Mesenchymal stem cell (in vitro differentiated cells and primary cell): ENCODE results near the gene CLEC16A.
A peak's percentile ranks its signal among the peaks of the same experiment; 100 is the strongest.

ENCODE experiments used
- DNase-seq: peaks from one replicate; pipeline ENCODE4 v3.0.0-alpha.2; 2013
- H2AFZ ChIP-seq: one replicate; pipeline ENCODE4 v1.6.1; 2013; ENCODE audit warnings: low read depth, mild to moderate bottlenecking, control low read depth, inconsistent platforms, low read length, moderate library complexity
- H2AK5ac ChIP-seq: 2 replicates; pipeline ENCODE4 v1.6.1; 2013; ENCODE audit warnings: low read length, moderate library complexity, mild to moderate bottlenecking, inconsistent platforms; ENCODE audit not compliant: severe bottlenecking
- H2BK120ac ChIP-seq: one replicate; pipeline ENCODE4 v1.6.1; 2013; ENCODE audit warnings: low read depth, mild to moderate bottlenecking, inconsistent platforms, low read length, moderate library complexity
- H2BK12ac ChIP-seq, 2 experiments: one replicate each; pipeline ENCODE4 v1.6.1; 2013; ENCODE audit warnings: inconsistent platforms in 2 of 2, low read length in 2 of 2, mild to moderate bottlenecking in 2 of 2, moderate library complexity in 2 of 2, control low read depth in 1 of 2
- H2BK15ac ChIP-seq: one replicate; pipeline ENCODE4 v1.6.1; 2013; ENCODE audit warnings: mild to moderate bottlenecking, low read depth, inconsistent platforms; ENCODE audit not compliant: poor library complexity, severe bottlenecking
- H2BK5ac ChIP-seq: 2 replicates; pipeline ENCODE4 v1.6.1; 2013; ENCODE audit warnings: low read depth, mild to moderate bottlenecking, low read length, control low read depth, inconsistent platforms; ENCODE audit not compliant: poor library complexity, severe bottlenecking
- H3K14ac ChIP-seq, 2 experiments: one replicate each; pipeline ENCODE4 v1.6.1; 2013; ENCODE audit warnings: inconsistent platforms in 2 of 2, low read length in 2 of 2, control low read depth in 1 of 2, mild to moderate bottlenecking in 1 of 2, moderate library complexity in 1 of 2
- H3K18ac ChIP-seq, 2 experiments: one replicate each; pipeline ENCODE4 v1.6.1; 2013; ENCODE audit warnings: inconsistent platforms in 2 of 2, low read length in 2 of 2, control low read depth in 1 of 2, low read depth in 1 of 2, mild to moderate bottlenecking in 1 of 2
- H3K23ac ChIP-seq, 2 experiments: one replicate each; pipeline ENCODE4 v1.6.1; 2013; ENCODE audit warnings: inconsistent platforms in 2 of 2, low read length in 2 of 2, mild to moderate bottlenecking in 2 of 2, moderate library complexity in 2 of 2, control low read depth in 1 of 2
- H3K27ac ChIP-seq: 2 replicates; pipeline ENCODE4 v1.5.1; 2013; ENCODE audit warnings: mild to moderate bottlenecking, moderate library complexity, low read length, control low read depth, inconsistent platforms; ENCODE audit not compliant: poor library complexity, severe bottlenecking
- H3K27me3 ChIP-seq, 2 experiments: 2 replicates each; pipeline versions ENCODE4 v1.6.1 to v1.7.0; 2013; ENCODE audit warnings: low read length in 2 of 2, mild to moderate bottlenecking in 2 of 2, moderate library complexity in 2 of 2, control low read depth in 1 of 2, inconsistent platforms in 1 of 2; ENCODE audit not compliant: control insufficient read depth in 1 of 2, insufficient read depth in 1 of 2
- H3K36me3 ChIP-seq, 2 experiments: 2 replicates each; pipeline versions ENCODE4 v1.6.1 to v1.7.0; 2013; ENCODE audit warnings: low read length in 2 of 2, control low read depth in 1 of 2, inconsistent platforms in 1 of 2, low read depth in 1 of 2, mild to moderate bottlenecking in 1 of 2; ENCODE audit not compliant: insufficient read depth in 2 of 2, control insufficient read depth in 1 of 2
- H3K4ac ChIP-seq, 2 experiments: one replicate each; pipeline ENCODE4 v1.6.1; 2013; ENCODE audit warnings: inconsistent platforms in 2 of 2, low read length in 2 of 2, mild to moderate bottlenecking in 2 of 2, moderate library complexity in 2 of 2, control low read depth in 1 of 2, low read depth in 1 of 2
- H3K4me1 ChIP-seq: 2 replicates; pipeline ENCODE4 v1.6.1; 2013; ENCODE audit warnings: low read depth, low read length, control low read depth; ENCODE audit not compliant: control insufficient read depth, insufficient read depth
- H3K4me2 ChIP-seq: 2 replicates; pipeline ENCODE4 v1.6.1; 2013; ENCODE audit warnings: low read length, mild to moderate bottlenecking, inconsistent platforms; ENCODE audit not compliant: poor library complexity, severe bottlenecking
- H3K4me3 ChIP-seq, 2 experiments: 2 replicates each; pipeline versions ENCODE4 v1.5.1 to v1.7.0; 2013; ENCODE audit warnings: low read length in 2 of 2, mild to moderate bottlenecking in 2 of 2, control low read depth in 1 of 2, low read depth in 1 of 2; ENCODE audit not compliant: insufficient read depth in 1 of 2
- H3K79me1 ChIP-seq: replicated peaks from 2 replicates; pipeline ENCODE4 v1.6.1; 2013; ENCODE audit warnings: mild to moderate bottlenecking, control low read depth, low read length, inconsistent platforms; ENCODE audit not compliant: poor library complexity, severe bottlenecking
- H3K9ac ChIP-seq: 2 replicates; pipeline ENCODE4 v1.7.0; 2013; ENCODE audit warnings: mild to moderate bottlenecking, low read length, moderate library complexity
- H3K9me3 ChIP-seq: 2 replicates; pipeline ENCODE4 v1.7.0; 2013; ENCODE audit warnings: mild to moderate bottlenecking, low read length; ENCODE audit not compliant: control insufficient read depth
- H4K8ac ChIP-seq: one replicate; pipeline ENCODE4 v1.6.1; 2013; ENCODE audit warnings: inconsistent platforms, mild to moderate bottlenecking, low read length, moderate library complexity
- H4K91ac ChIP-seq: one replicate; pipeline ENCODE4 v1.6.1; 2013; ENCODE audit warnings: mild to moderate bottlenecking, low read length, inconsistent platforms
- WGBS: methylation state at CpG from one replicate; pipeline ENCODE4 v1.1.7; 2013; ENCODE audit warnings: mixed read lengths; 5-methylcytosine and 5-hydroxymethylcytosine counted together

The CLEC16A gene

DNA sequence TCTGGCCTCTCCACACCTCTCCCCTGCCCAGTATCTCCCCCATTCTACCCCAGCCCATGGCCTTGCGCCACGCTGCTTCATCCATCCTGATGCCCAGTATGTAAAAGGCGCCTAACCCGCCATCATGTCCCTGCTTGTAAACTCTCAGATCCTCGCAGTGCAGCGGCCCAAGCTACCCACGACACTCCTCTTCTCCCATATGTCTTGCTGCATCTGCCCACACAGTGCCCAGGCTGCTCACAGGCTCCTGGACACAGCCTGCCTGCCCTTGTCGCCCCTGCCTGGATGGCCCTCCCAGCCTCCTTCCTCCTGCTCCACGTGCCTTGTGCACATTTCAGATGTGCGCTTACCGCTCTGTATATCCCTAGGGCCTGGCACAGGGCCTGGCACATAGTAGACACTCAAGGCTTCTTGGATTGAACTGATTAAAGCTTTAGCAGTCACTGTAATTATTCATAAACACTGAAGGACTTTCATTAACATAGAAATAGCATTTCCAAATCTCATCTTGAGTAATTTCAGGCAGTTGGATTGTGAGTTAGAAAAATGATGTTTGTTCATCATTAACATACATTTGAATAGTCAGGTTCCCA, 129.1 kb downstream of the CLEC16A start:
- Histone ChIP-seq H2BK12ac (peak overlapping the region; percentile 95 to 99), H3K9me3 (no peaks in the 10 kb centered on the region), H3K27ac (no peak overlapping the region), H2BK5ac (no peak overlapping the region), H2AK5ac (no peak overlapping the region), H3K4ac (peak overlapping the region; percentile 0 to 75), H3K27me3 (no peaks in the 10 kb centered on the region), H3K4me1 (peaks cover 15% of the 10 kb centered on the region), H3K9ac (no peak overlapping the region), H3K4me3 (no peak overlapping the region), H3K14ac (peak overlapping the region in 1 of 2 experiments; percentile 61), H3K23ac (no peak overlapping the region), H4K8ac (peak overlapping the region; percentile 92), H2AFZ (no peak overlapping the region), H3K36me3 (peaks cover 9 to 27% of the 10 kb centered on the region in 2 experiments), H4K91ac (peak overlapping the region; percentile 96), H2BK120ac (peak overlapping the region; percentile 29), H3K4me2 (no peak overlapping the region), H2BK15ac (peak overlapping the region; percentile 29), H3K79me1 (peaks cover 8% of the 10 kb centered on the region), H3K18ac (peak overlapping the region; percentile 44 to 89)
- no peak for DNase-seq
- WGBS: 95% methylated on average over 11 of the region's 11 CpGs

DNA sequence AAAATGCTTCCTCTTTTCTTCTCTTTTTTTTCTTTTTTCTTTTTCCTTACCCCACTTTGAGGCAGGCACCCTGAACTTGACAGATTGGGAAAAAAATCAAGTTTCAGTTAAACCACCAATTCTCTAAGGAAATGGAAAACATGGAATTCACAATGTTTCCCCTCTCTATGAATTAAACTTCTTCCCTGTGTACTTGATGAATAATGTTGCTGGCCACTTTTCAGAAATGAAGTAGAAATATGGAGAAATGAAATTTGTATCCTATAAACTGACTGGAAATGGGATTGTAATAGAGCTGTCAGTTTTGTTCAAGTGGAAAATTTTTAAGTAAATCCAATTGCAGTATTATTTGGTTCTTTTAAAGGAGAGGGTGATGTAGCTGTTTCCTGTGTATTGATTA, 129.8 kb downstream of the CLEC16A start:
- Histone ChIP-seq H2AK5ac (no peak overlapping the region), H3K4me3 (no peak overlapping the region), H2BK15ac (no peak overlapping the region), H3K14ac (no peak overlapping the region), H3K4me2 (no peak overlapping the region), H4K8ac (no peak overlapping the region), H3K4ac (no peak overlapping the region), H2BK120ac (no peak overlapping the region), H4K91ac (no peak overlapping the region), H2BK12ac (no peak overlapping the region), H2AFZ (no peak overlapping the region), H2BK5ac (no peak overlapping the region), H3K27me3 (no peaks in the 10 kb centered on the region), H3K23ac (no peak overlapping the region), H3K9ac (no peak overlapping the region), H3K18ac (no peak overlapping the region), H3K27ac (no peak overlapping the region), H3K79me1 (peaks cover 8% of the 10 kb centered on the region), H3K36me3 (peaks cover 9 to 27% of the 10 kb centered on the region in 2 experiments), H3K9me3 (no peaks in the 10 kb centered on the region), H3K4me1 (peaks cover 20% of the 10 kb centered on the region)
- no peak for DNase-seq

DNA sequence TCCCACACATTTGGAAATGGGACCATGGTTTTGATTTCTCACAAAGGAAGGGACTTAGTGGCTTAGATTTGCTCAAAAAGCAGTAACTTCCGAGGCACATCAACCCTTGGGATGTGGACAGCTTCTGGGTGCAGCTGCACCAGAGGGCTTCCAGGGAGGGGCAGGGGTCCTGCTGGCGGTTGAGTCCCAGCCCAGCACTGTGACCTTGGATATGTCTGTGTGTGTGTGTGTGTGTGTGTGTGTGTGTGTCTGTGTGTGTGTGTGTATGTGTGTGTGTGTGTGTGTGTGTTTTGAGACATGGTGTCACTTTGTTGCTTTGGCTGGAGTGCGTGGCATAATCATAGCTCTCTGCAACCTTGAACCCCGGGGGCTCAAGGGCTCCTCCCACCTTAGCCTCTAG, 130.8 kb downstream of the CLEC16A start:
- WGBS: 87% methylated on average over 3 of the region's 4 CpGs

DNA sequence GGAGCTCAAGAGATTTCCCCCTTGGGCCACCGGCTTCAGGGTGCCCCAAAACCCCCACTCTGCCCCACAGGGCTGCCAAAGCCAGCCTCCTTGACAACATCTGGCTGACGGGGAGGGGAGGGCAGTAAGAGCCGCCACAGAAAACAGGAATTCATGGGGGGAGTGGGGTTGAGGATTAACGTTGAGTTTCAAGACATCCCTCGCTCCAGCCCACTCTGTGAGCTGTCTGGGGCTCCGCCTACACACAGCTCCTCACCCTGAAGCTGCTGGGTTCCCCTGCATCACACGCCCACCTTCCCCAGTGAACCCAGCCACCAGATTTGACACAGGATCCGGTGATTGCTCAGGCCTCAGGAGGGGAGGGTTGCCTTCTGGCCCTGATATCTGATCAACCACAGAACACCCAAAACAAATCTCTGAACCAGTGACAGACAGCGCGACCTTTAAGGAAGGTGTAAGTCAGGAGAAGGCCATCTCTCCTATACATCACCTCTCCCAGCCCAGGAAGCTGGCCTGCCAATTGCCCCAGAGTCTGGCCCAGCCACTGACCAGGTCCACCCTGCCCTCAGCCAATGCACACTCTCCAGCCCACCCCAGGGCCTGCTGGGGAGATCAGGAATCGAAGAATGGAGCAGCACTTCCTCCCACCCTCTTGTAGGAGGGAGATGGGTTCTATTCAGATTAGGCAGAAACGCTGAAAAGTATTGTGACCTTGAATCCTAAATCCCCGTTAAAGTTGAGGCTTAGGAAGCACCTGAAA, 132.1 kb downstream of the CLEC16A start:
- DNase-seq: no peak
- Histone ChIP-seq H3K79me1 (peaks cover 10% of the 10 kb centered on the region), H3K14ac (peak overlapping the region in 1 of 2 experiments; percentile 61), H2BK120ac (peak overlapping the region; percentile 36), H3K27ac (no peak overlapping the region), H3K9ac (no peak overlapping the region), H2AK5ac (peak overlapping the region; percentile 33), H3K36me3 (peaks cover 3 to 29% of the 10 kb centered on the region in 2 experiments), H2BK12ac (peak overlapping the region; percentile 73 to 94), H3K23ac (peak overlapping the region in 1 of 2 experiments; percentile 15), H4K91ac (peak overlapping the region; percentile 83), H2AFZ (no peak overlapping the region), H3K4me2 (no peak overlapping the region), H3K4me3 (no peak overlapping the region), H3K18ac (peak overlapping the region; percentile 44 to 81), H3K4me1 (peaks cover 35% of the 10 kb centered on the region), H2BK15ac (peak overlapping the region; percentile 76), H3K4ac (peak overlapping the region in 1 of 2 experiments; percentile 77), H3K27me3 (no peaks in the 10 kb centered on the region), H2BK5ac (no peak overlapping the region), H3K9me3 (no peaks in the 10 kb centered on the region), H4K8ac (peak overlapping the region; percentile 62)
- 82% methylated on average over 11 of the region's 13 CpGs for WGBS

More for the DNA sequence above, 130.8 kb downstream of the CLEC16A start:
- H3K23ac ChIP-seq: no peak overlapping the region
- no peak overlapping the region for H3K4me3 ChIP-seq
- H4K8ac ChIP-seq: peak overlapping the region; percentile 86
- peak overlapping the region; percentile 51 to 63 for H3K18ac ChIP-seq
- DNase-seq: no peak
- H3K4me1 ChIP-seq: peaks cover 24% of the 10 kb centered on the region
- H3K36me3 ChIP-seq: peaks cover 9 to 27% of the 10 kb centered on the region in 2 experiments
- H3K4me2 ChIP-seq: no peak overlapping the region
- no peak overlapping the region for H2BK120ac ChIP-seq
- peak overlapping the region in 1 of 2 experiments; percentile 71 for H3K4ac ChIP-seq
- H3K9ac ChIP-seq: no peak overlapping the region
- H2BK12ac ChIP-seq: peak overlapping the region; percentile 51 to 94
- peak overlapping the region in 1 of 2 experiments; percentile 94 for H3K14ac ChIP-seq
- peak overlapping the region; percentile 92 for H2BK15ac ChIP-seq
- no peak overlapping the region for H2AK5ac ChIP-seq
- H2BK5ac ChIP-seq: no peak overlapping the region
- no peaks in the 10 kb centered on the region for H3K9me3 ChIP-seq
- no peak overlapping the region for H2AFZ ChIP-seq
- H4K91ac ChIP-seq: peak overlapping the region; percentile 86
- H3K27ac ChIP-seq: no peak overlapping the region
- no peaks in the 10 kb centered on the region for H3K27me3 ChIP-seq
- peaks cover 8% of the 10 kb centered on the region for H3K79me1 ChIP-seq
